GM19468 (cell line): ENCODE measurements around the gene DSCAM.
"Not testable (repeated sequence)": the region's sequence is repeated elsewhere in the genome, so short reads cannot be mapped to it uniquely, and the experiment has no call there.

Experiments
- ATAC-seq: cut with Tn5 transposase; IDR thresholded peaks from one replicate; pipeline ENCODE4 v1.9.1; 2021; ENCODE audit warnings: mild to moderate bottlenecking, moderate library complexity, moderate number of reproducible peaks; ENCODE audit not compliant: unreplicated experiment; ENCODE audit errors: extremely low read depth

The DSCAM gene

GRCh38 chr21:40846587-40847411 is at the start of gene DSCAM:
TSS of gene DSCAM (minus strand) at chr21:40847158. CDS start at chr21:40846661, 497 bp downstream.
- ATAC-seq, result no peak

- ATAC-seq, result not testable (repeated sequence)
Observed at GRCh38 chr21:40895697-40896096, 48.7 kb upstream of the DSCAM start.

- no peak for ATAC-seq
Observed at GRCh38 chr21:40886931-40887330, 40.0 kb upstream of the DSCAM start.

GRCh38 chr21:40886006-40886405 is 39.0 kb upstream of the DSCAM start:
- ATAC-seq, result no peak

- ATAC-seq, result no peak
Observed at GRCh38 chr21:40882192-40882915, 35.4 kb upstream of the DSCAM start.

- no peak for ATAC-seq
Observed at GRCh38 chr21:40881767-40882166, 34.8 kb upstream of the DSCAM start.

- ATAC-seq, result no peak
Observed at GRCh38 chr21:40871099-40871498, 24.1 kb upstream of the DSCAM start.

GRCh38 chr21:40863839-40864238 is 16.9 kb upstream of the DSCAM start:
- no peak for ATAC-seq

GRCh38 chr21:40858517-40858916 is 11.6 kb upstream of the DSCAM start:
- ATAC-seq, result no peak

- ATAC-seq, result no peak
Observed at GRCh38 chr21:40853956-40854688, 7.2 kb upstream of the DSCAM start.

GRCh38 chr21:40852563-40852962 is 5.6 kb upstream of the DSCAM start:
- no peak for ATAC-seq

GRCh38 chr21:40851749-40852148 is 4.8 kb upstream of the DSCAM start:
- no peak for ATAC-seq

- no peak for ATAC-seq
Observed at GRCh38 chr21:40850071-40850470, 3.1 kb upstream of the DSCAM start.

GRCh38 chr21:40847951-40848350 is 993 bp upstream of the DSCAM start:
- no peak for ATAC-seq

GRCh38 chr21:40846103-40846502 is 855 bp downstream of the DSCAM start:
- ATAC-seq, result no peak

GRCh38 chr21:40845441-40845995 is 1.4 kb downstream of the DSCAM start:
- ATAC-seq, result no peak

- no peak for ATAC-seq
Observed at GRCh38 chr21:40844935-40845334, 2.0 kb downstream of the DSCAM start.

- no peak for ATAC-seq
Observed at GRCh38 chr21:40842197-40842552, 4.8 kb downstream of the DSCAM start.

- ATAC-seq, result no peak
Observed at GRCh38 chr21:40841524-40842196, 5.3 kb downstream of the DSCAM start.
